ENCODE data around the gene ERG.

ERG gene

DNA sequence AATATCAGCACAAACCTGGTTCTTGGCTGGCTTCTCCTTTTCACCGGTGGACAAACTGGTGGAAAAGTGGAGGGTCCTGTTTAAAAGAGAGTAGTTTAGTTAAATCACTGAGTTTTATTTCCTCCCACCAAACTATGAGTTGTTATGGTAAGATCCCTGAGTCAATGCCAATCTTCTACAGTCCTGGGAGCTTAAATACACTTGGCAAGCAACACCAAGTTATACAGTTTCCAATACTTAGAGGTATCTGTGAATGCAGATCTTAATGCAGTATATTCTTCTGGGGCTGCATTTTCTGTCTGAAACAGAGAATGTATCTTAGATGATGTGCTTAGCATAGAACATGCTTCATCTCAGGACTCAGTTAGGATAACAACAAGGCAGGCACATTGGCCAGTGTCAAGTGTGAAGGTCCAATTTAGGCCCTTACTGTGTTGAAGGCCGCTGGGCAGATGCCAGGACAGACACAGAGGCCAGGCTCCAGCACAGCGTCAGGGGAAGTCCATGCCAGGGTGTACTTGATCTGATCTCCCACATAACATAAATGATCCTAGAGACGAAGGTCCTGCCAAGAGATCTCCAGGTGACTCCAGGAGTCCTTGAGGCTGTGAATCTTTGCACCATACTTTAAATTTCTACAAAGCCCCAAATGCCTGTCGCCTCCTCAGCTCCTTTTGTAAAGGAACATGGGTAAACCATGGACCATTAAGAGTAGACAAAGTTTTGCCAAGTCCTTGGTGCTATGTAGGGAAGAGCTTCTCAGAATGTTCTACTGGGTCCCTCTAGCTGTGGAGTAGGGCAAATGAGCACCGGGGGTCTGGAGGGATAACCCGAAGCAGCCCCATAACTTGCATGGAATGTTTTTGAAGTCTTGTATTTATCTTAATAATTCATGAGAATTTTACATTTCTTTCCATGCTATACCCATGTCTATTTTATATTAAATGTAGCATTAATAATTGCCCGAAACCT, 164.7 kb downstream of the ERG start:
- no peak for DNase-seq (ENCODE audit: low read depth in 2 of 2)

GRCh38 chr21:38330666-38331065, 167.6 kb downstream of the ERG start:
- DNase-seq (ENCODE audit: low read depth in 2 of 2), result no peak

Data from stimulated activated CD4-positive, alpha-beta T cell treated with anti-CD3 and anti-CD28 coated beads, Interleukin-12 subunit alpha, Interleukin-12 subunit beta, amount 100 ng/mL, for 24 hours (primary cell).